Rectal smooth muscle tissue (tissue), 1 donor: ENCODE data around the gene HSPB1.
"Not testable (repeated sequence)": the region's sequence is repeated elsewhere in the genome, so short reads cannot be mapped to it uniquely, and the experiment has no call there.

ENCODE experiments used
- H3K27ac ChIP-seq: one replicate; pipeline ENCODE4 v1.7.0; 2013; ENCODE audit warnings: low read depth, low read length, inconsistent platforms
- H3K27me3 ChIP-seq: one replicate; pipeline ENCODE4 v1.7.0; 2013; ENCODE audit warnings: low read length; ENCODE audit not compliant: control insufficient read depth, insufficient read depth
- H3K36me3 ChIP-seq: one replicate; pipeline ENCODE4 v1.7.0; 2013; ENCODE audit warnings: low read length; ENCODE audit not compliant: control insufficient read depth, insufficient read depth
- H3K4me1 ChIP-seq: one replicate; pipeline ENCODE4 v1.7.0; 2013; ENCODE audit warnings: low read length; ENCODE audit not compliant: control insufficient read depth, insufficient read depth
- H3K4me3 ChIP-seq: one replicate; pipeline ENCODE4 v1.7.0; 2013; ENCODE audit warnings: low read length
- H3K9ac ChIP-seq: one replicate; pipeline ENCODE4 v1.7.0; 2013; ENCODE audit warnings: low read length

HSPB1 gene

GRCh38 chr7:76300166-76300731 lies 2.2 kb upstream of the HSPB1 start:
- H3K27me3 ChIP-seq = no peaks in the 10 kb centered on the region
- peaks cover 8% of the 10 kb centered on the region for H3K36me3 ChIP-seq
- H3K27ac ChIP-seq = no peak overlapping the region
- no peak overlapping the region for H3K4me3 ChIP-seq
- no peak overlapping the region for H3K9ac ChIP-seq
- peaks cover 15% of the 10 kb centered on the region for H3K4me1 ChIP-seq

GRCh38 chr7:76301000-76301399 lies 1.5 kb upstream of the HSPB1 start:
- peaks cover 15% of the 10 kb centered on the region for H3K4me1 ChIP-seq
- no peak overlapping the region for H3K27ac ChIP-seq
- H3K27me3 ChIP-seq = no peaks in the 10 kb centered on the region
- no peak overlapping the region for H3K9ac ChIP-seq
- H3K4me3 ChIP-seq = no peak overlapping the region
- H3K36me3 ChIP-seq = peaks cover 8% of the 10 kb centered on the region

- Histone ChIP-seq H3K9ac (peak overlapping the region; percentile 61), H3K4me1 (peaks cover 27% of the 10 kb centered on the region), H3K27ac (peak overlapping the region; percentile 100), H3K36me3 (peaks cover 8% of the 10 kb centered on the region), H3K27me3 (no peaks in the 10 kb centered on the region), H3K4me3 (peak overlapping the region; percentile 92)
Observed at GRCh38 chr7:76303202-76304147, 1.0 kb downstream of the HSPB1 start.

- H3K4me1 ChIP-seq = peaks cover 27% of the 10 kb centered on the region
- peaks cover 8% of the 10 kb centered on the region for H3K36me3 ChIP-seq
- peak overlapping the region; percentile 100 for H3K27ac ChIP-seq
- H3K4me3 ChIP-seq = peak overlapping the region; percentile 92
- H3K9ac ChIP-seq = no peak overlapping the region
- H3K27me3 ChIP-seq = no peaks in the 10 kb centered on the region
Observed at GRCh38 chr7:76304888-76305375, 2.5 kb downstream of the HSPB1 start.

- H3K27ac ChIP-seq, H3K36me3 ChIP-seq, H3K4me3 ChIP-seq, H3K9ac ChIP-seq, H3K27me3 ChIP-seq: not testable (repeated sequence)
- H3K4me1 ChIP-seq = peaks cover 25% of the 10 kb centered on the region
Observed at GRCh38 chr7:76308874-76309273, 6.4 kb downstream of the HSPB1 start.

GRCh38 chr7:76309341-76310101 lies 7.0 kb downstream of the HSPB1 start:
- H3K36me3 ChIP-seq, H3K27me3 ChIP-seq, H3K4me3 ChIP-seq, H3K27ac ChIP-seq, H3K9ac ChIP-seq: not testable (repeated sequence)
- H3K4me1 ChIP-seq = peaks cover 22% of the 10 kb centered on the region

- Histone ChIP-seq H3K4me3 (no peak overlapping the region), H3K27ac (peak overlapping the region; percentile 74), H3K4me1 (peaks cover 17% of the 10 kb centered on the region), H3K9ac (no peak overlapping the region), H3K36me3 (no peaks in the 10 kb centered on the region), H3K27me3 (no peaks in the 10 kb centered on the region)
Observed at GRCh38 chr7:76310102-76310957, 7.9 kb downstream of the HSPB1 start.

- not testable (repeated sequence) for H3K9ac ChIP-seq, H3K4me3 ChIP-seq, H3K27me3 ChIP-seq, H3K36me3 ChIP-seq, H3K27ac ChIP-seq
- H3K4me1 ChIP-seq = peaks cover 10% of the 10 kb centered on the region
Observed at GRCh38 chr7:76311838-76312237, 9.4 kb downstream of the HSPB1 start.

GRCh38 chr7:76314042-76314721 lies 11.7 kb downstream of the HSPB1 start:
- Histone ChIP-seq H3K27me3 (no peaks in the 10 kb centered on the region), H3K36me3 (no peaks in the 10 kb centered on the region), H3K27ac (no peak overlapping the region), H3K4me3 (no peak overlapping the region), H3K9ac (no peak overlapping the region), H3K4me1 (peaks cover 12% of the 10 kb centered on the region)

GRCh38 chr7:76314740-76315139 lies 12.3 kb downstream of the HSPB1 start:
- not testable (repeated sequence) for H3K4me3 ChIP-seq, H3K36me3 ChIP-seq, H3K27ac ChIP-seq, H3K27me3 ChIP-seq, H3K9ac ChIP-seq
- H3K4me1 ChIP-seq = peaks cover 12% of the 10 kb centered on the region

GRCh38 chr7:76315364-76315763 lies 12.9 kb downstream of the HSPB1 start:
- Histone ChIP-seq H3K4me1 (peaks cover 12% of the 10 kb centered on the region), H3K36me3 (no peaks in the 10 kb centered on the region), H3K27me3 (no peaks in the 10 kb centered on the region), H3K9ac (no peak overlapping the region), H3K27ac (no peak overlapping the region), H3K4me3 (no peak overlapping the region)
